NCI-H510A treated with DMSO at 0.1 percent for 48 hours (cell line): ENCODE results near the gene PCSK1.
"Not testable (repeated sequence)": the region's sequence is repeated elsewhere in the genome, so short reads cannot be mapped to it uniquely, and the experiment has no call there.

Source experiments
- DNase-seq: peaks from one replicate; lab custom pipeline; 2025; lab: John Stamatoyannopoulos, UW

The PCSK1 gene

GRCh38 chr5:96426831-96427230 lies 6.2 kb downstream of the PCSK1 start:
- DNase-seq, result no peak

- no peak for DNase-seq
Measured at GRCh38 chr5:96425443-96425842, 7.6 kb downstream of the PCSK1 start.

GRCh38 chr5:96415897-96416296 lies 17.2 kb downstream of the PCSK1 start:
- DNase-seq, result no peak

- no peak for DNase-seq
Measured at GRCh38 chr5:96412868-96413449, 20.1 kb downstream of the PCSK1 start.

- no peak for DNase-seq
Measured at GRCh38 chr5:96410013-96410412, 23.0 kb downstream of the PCSK1 start.

GRCh38 chr5:96408841-96409538 lies 24.1 kb downstream of the PCSK1 start:
- DNase-seq, result no peak

GRCh38 chr5:96408210-96408777 lies 24.8 kb downstream of the PCSK1 start:
- DNase-seq, result no peak

- DNase-seq, result no peak
Measured at GRCh38 chr5:96407436-96407835, 25.6 kb downstream of the PCSK1 start.

DNA sequence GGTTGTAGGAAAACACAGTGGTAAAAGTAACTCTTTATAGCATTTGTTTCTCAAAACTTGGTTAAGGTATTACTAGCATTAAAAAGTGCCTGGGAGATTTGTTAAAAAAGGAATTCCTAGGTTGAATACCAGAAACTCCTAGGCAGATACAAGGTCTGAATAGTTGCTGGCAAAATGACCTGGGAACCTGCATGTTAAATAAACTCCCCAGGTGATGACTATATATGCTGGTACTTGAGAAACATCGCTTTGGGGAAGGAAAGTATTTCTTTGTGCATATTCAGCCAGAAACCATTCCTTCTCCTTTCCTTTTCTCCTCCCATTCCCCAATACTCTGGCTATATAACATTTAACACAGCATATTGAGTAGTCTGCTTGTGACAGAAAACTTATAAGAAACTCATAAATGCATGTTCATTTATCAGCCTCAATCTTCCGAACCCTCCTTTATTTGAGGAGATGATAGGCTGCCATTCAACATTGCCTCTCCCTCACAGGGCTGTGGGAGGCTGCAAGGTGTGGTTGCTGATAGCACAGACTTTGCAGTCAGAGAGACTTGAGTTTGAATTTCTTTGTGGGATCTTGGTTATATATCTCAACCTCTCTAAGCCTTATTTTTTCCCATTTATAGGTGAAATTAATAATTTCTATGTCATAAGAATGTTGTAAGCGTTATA lies 28.7 kb downstream of the PCSK1 start:
- no peak for DNase-seq

DNA sequence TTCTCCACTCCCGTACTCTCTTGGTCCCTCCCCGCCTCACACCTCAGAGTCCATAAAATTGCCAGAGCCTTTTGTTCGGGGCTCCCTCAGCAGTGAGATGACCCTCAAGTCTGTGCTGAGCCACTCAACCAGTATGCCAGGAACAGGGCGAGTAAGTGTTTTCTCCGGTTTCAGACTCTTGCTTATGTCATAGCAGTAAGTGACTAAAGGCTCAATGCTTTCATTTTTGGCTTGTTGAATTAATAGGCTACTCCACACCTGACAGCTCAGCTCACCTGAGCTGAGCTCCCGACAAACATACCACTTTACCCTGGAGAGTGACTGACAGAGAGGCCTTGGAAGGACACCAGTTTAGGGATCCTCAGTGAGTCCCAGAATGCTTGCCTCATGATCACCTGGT lies 30.5 kb downstream of the PCSK1 start:
- peak; percentile 35 for DNase-seq

DNA sequence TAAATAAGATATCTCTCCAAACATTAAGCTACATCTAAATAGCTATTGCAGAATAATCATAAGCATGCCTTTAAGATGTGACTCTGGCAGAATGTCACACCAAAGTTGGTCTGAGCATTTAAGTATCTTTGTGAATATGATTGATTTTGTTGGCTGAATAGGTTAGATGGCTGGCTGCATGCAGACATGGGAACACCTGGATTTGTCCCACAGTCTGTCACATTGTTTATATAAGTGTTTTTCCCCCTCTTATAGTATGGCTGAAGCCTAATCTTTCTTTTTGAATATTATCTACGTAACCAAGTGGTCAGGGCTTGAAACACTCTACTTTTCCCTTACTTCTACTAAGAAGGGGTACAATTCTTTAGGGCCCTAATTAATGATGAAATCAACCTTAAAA lies 36.2 kb downstream of the PCSK1 start:
- no peak for DNase-seq

DNA sequence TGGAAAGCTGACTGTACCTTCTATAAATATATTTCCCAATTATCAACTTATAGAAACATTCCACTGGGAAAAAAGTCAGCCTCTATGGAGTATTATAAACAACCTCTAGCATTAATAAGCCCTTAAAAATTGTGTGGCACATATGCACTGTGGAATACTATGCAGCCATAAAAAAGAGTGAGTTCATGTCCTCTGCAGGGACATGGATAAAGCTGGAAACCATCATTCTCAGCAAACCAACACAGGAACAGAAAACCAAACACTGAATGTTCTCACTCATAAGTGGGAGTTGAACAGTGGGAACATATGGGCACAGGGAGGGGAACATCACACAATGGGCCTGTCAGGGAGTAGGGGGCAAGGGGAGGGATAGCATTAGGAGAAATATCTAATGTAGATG lies 37.8 kb downstream of the PCSK1 start:
- DNase-seq, result not testable (repeated sequence)

DNA sequence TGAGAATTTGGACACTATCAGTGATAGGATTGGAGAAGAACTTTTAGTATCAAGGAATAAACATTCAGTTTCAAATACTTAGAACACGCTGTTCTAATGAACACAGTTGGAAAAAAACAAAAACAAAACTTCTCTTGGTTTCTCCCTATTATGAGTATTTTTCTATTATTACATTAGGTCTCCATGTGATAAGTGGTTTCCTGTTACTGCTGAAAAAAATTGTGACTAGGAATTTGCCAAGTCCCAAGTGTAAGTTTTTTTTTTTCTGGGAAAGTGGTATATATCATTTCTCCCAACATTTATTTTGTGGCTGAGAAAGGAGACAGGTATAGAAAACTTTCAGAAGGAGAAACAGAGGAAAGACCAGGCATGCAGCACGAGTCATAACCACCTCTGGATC lies 41.1 kb downstream of the PCSK1 start:
- DNase-seq, result no peak

GRCh38 chr5:96388176-96388575 lies 44.9 kb downstream of the PCSK1 start:
- no peak for DNase-seq

DNA sequence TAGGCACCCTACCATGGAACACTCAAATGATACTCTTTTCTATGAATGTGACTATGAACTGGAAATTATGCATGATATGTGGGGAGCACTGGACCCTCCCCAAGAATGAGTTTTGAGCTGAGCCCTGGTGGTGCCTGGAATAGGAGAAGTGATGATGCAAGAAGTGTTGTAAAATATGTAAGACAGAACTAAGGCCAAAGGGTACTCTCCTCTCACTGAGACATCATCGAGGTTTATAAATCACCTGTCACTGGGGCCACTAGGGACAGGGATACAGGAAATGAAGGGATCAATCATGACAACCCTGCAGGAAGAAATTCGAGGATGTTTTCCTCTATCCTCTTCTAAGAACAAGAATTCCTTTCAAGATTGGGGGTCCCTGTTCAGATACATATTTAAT lies 45.4 kb downstream of the PCSK1 start:
- no peak for DNase-seq

- no peak for DNase-seq
Measured at GRCh38 chr5:96385538-96385937, 47.5 kb downstream of the PCSK1 start.

DNA sequence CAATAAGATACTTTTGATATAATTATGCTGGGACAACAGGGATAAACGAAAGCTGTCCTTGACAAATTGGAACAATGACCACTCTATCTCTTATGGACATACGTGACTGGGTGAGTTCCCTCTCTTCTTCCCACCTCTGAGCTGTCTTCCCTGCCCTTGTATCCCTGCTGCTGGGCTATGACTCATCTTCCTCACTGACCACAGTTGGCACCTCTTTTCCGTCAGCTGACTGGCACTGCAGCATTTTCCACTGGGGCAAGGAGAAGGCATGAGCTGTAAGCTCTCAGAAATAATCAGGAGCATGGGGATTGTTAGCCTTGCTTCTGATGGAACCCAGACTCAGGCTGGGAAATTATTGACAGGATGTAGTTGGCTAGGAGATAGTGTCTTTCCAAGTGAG lies 48.7 kb downstream of the PCSK1 start:
- DNase-seq, result no peak

DNA sequence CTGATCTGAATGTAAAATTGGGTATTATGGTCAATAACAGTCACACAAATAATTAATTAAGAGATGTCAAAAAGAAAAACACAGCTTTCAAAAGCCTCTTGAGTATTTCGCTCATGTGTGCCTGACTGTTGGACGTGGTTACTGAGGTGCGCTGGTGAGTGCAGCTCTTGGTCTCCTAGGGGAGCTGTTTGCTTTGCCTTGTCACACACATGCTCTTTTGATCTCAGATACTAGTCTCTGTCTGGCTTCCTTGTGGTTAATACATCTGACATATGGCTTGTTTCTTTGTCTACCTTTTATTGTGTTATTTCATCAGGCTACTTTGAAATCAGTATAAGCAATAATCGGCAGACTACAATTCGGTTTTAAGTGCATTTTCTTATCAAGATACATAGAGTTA lies 51.5 kb downstream of the PCSK1 start:
- peak; percentile 48 for DNase-seq

DNA sequence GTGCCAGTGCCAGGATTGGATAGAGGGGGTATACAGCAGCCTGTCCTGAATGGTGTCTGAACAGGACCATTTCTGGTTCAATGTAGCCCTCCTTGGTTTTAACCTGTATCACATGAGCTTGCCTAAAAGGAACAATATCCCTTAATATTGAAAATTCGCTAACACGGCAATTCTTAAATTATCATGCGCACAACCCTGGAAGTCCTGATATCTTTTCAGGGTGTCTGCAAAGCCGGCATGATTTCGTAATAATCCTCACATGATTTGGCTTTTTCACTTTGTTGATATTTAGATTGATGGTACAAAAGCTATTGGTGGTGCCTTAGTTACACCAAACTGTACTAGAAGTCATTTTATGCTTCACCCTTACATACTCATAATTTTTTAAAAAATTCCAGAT lies 53.2 kb downstream of the PCSK1 start:
- DNase-seq, result no peak

DNA sequence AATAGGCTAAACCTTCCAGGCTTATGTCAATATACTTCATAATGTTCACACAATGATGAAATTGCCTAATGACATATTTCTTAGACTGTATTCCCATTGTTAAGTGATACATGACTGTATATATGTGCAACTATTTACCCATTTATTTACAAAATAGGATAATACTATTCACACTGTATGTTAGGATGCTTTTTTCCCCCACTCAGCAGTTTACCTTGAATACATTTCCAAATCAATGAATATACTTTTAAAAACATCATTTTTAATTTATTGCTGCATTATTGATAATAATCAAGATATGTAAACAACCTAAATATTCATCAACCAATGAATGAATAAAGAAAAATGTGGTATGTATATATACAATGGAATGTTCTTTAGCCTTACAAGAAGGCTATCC lies 55.5 kb downstream of the PCSK1 start:
- DNase-seq, result no peak

DNA sequence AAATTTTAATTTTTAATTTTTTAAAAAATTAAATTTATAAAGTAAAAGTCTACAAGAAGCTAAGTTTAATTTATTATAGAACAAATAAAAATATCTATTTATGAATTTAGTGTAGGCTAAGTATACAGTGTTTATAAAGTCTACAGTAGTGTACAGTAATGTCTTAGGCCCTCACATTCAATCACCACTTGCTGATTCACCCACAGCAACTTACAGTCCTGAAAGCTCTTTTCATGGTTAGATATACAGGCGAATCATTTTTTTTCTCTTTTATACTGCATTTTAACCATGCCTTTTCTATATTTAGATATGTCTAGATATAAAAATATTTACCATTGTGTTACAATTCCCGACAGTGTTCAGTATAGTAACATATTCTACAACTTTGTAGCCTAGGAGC lies 55.9 kb downstream of the PCSK1 start:
- no peak for DNase-seq

DNA sequence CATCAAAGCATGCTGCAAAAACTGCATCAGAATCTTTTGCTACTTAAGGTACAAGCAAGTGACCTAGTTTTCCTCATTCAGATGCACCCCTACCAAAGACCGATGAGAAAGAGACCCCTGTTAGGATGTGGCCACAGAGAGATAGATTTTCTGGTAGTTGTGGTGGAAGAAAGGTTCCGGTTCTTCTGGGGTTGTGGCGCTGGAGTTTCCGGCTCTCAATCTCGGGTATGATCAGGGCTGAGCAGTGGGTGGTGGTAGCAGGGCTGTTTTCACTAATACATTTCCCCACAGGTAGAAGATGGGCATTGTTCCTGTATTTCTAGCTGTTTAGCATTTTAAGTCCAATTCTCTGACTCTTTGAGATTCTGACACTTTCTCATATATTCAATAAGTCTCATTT lies 58.4 kb downstream of the PCSK1 start:
- DNase-seq, result no peak

GRCh38 chr5:96373381-96373733 lies 59.7 kb downstream of the PCSK1 start:
- no peak for DNase-seq
